ENCODE data around the gene TCEAL3. TPM values are rescaled to one million over a fixed set of nuclear protein-coding genes. Genes with fewer than 3 reads are reported as not detected.

Gene TCEAL3
- total RNA-seq, 1 donor from 2014 or later, result 15.2 TPM

GRCh38 chrX:103584596-103584995 lies 23.2 kb upstream of the TCEAL3 start:
- peak; percentile 91 for FAIRE-seq

DNA sequence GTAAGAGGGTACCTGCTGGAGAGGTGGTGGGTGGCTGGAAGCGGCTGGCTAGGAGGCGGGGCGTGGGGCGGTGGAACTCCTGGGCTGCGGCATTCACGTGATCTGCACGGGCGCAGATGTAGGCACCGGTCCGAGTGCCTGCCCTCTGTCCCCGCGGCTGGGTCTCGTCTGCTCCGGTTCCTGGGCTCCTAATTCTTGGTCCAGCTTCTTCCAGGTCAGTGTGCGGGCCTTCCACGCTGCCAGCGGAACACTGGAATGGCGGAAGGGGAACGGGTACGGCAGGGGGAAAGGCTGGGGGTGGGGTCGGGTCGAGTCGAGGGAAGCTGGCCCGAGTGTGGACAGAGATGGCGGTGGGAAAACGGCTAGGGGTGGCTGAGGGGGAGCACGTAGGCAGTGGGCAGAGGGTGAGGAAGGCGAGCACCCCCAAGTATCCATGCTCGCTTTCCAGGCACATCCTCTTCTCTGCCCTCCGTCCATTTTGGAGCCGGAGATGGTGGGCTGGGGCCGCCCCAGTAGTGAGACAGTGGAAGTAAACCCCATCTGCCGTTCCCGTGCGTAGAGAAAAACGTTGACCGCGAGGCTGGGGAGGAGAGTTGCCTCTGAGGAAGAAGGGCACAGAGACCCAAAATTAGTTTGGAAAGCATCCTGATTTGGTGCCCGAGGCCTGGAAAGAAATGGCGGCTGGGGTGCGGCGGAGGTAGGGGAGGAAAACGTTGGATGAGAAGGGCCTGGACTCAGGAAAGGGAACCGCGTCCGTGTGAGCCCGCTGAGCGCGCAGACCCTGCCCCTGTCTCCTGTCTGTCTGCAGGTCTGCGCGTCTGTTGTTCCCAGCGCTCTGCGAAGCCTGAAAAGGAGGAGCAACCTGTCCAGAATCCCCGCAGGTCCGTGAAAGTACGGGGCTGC lies 22.1 kb upstream of the TCEAL3 start, which contains the start of gene TCEAL4:
TSS of gene TCEAL4 (plus strand) at position 105 of the 903 bp plus-strand sequence. CDS start 1,161 bp downstream, outside the sequence.
- Histone ChIP-seq H3K36me3 (ENCODE audit: insufficient read depth, low read length) (no peaks in the 10 kb centered on the region), H3K27me3 (ENCODE audit: insufficient read depth, low read length) (no peaks in the 10 kb centered on the region), H3K27ac (ENCODE audit: low read depth, low read length) (peak within 1 kb of the TSS; percentile 75), H3K4me3 (ENCODE audit: insufficient read depth, low read depth, low read length) (peak within 1 kb of the TSS; percentile 88), H3K4me2 (ENCODE audit: low read length) (peak within 1 kb of the TSS; percentile 90), H3K9ac (ENCODE audit: low read length) (peak within 1 kb of the TSS; percentile 94), H3K9me3 (ENCODE audit: insufficient read depth, low read depth, low read length) (no peaks in the 10 kb centered on the region), H4K20me1 (ENCODE audit: insufficient read depth, low read length) (no peaks in the 10 kb centered on the region), H2AFZ (ENCODE audit: low read depth, low read length) (peak within 1 kb of the TSS; percentile 75), H3K79me2 (ENCODE audit: insufficient read depth, low read length) (peaks cover 21% of the 10 kb centered on the region), H3K4me1 (ENCODE audit: insufficient read depth, low read length) (peaks cover 2% of the 10 kb centered on the region)
- H3K4me1 Mint-ChIP-seq (ENCODE audit: low read depth, unreplicated experiment), result peaks cover 6% of the 10 kb centered on the region
- DNase-seq (ENCODE audit: low read depth) (no peak), FAIRE-seq (no peak)
- H3K27me3 Mint-ChIP-seq (ENCODE audit: low read depth, unreplicated experiment), result peaks cover 5% of the 10 kb centered on the region
- TF ChIP-seq, protein P1, sequence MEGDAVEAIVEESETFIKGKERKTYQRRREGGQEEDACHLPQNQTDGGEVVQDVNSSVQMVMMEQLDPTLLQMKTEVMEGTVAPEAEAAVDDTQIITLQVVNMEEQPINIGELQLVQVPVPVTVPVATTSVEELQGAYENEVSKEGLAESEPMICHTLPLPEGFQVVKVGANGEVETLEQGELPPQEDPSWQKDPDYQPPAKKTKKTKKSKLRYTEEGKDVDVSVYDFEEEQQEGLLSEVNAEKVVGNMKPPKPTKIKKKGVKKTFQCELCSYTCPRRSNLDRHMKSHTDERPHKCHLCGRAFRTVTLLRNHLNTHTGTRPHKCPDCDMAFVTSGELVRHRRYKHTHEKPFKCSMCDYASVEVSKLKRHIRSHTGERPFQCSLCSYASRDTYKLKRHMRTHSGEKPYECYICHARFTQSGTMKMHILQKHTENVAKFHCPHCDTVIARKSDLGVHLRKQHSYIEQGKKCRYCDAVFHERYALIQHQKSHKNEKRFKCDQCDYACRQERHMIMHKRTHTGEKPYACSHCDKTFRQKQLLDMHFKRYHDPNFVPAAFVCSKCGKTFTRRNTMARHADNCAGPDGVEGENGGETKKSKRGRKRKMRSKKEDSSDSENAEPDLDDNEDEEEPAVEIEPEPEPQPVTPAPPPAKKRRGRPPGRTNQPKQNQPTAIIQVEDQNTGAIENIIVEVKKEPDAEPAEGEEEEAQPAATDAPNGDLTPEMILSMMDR (IDR thresholded peaks at IDR 0.05; ENCODE audit: insufficient read depth, low read depth, low read length), result no peak
- TF ChIP-seq EZH2 (IDR thresholded peaks at IDR 0.05; ENCODE audit: insufficient read depth, low read length), result no peak
- peak within 1 kb of the TSS; percentile 87 for H3K27ac Mint-ChIP-seq (ENCODE audit: unreplicated experiment)
- H3K36me3 Mint-ChIP-seq (ENCODE audit: low read depth, unreplicated experiment), result peaks cover 5% of the 10 kb centered on the region
- peak within 1 kb of the TSS; percentile 94 for H3K4me3 Mint-ChIP-seq (ENCODE audit: unreplicated experiment)
- H3K9me3 Mint-ChIP-seq (ENCODE audit: unreplicated experiment), result peaks cover 5% of the 10 kb centered on the region

More at GRCh38 chrX:103584596-103584995, 23.2 kb upstream of the TCEAL3 start:
- H3K36me3 Mint-ChIP-seq (ENCODE audit: low read depth, unreplicated experiment), result peaks cover 5% of the 10 kb centered on the region
- no peaks in the 10 kb centered on the region for H3K36me3 ChIP-seq (ENCODE audit: insufficient read depth, low read length)
- no peak for DNase-seq (ENCODE audit: low read depth)
- TF ChIP-seq EZH2 (IDR thresholded peaks at IDR 0.05; ENCODE audit: insufficient read depth, low read length), result no peak
- H3K4me3 Mint-ChIP-seq (ENCODE audit: unreplicated experiment), result peak overlapping the region; percentile 4
- peaks cover 2% of the 10 kb centered on the region for H3K4me1 ChIP-seq (ENCODE audit: insufficient read depth, low read length)
- peaks cover 21% of the 10 kb centered on the region for H3K79me2 ChIP-seq (ENCODE audit: insufficient read depth, low read length)
- H4K20me1 ChIP-seq (ENCODE audit: insufficient read depth, low read length), result no peaks in the 10 kb centered on the region
- peak overlapping the region; percentile 88 for H3K4me3 ChIP-seq (ENCODE audit: insufficient read depth, low read depth, low read length)
- H3K9me3 ChIP-seq (ENCODE audit: insufficient read depth, low read depth, low read length), result no peaks in the 10 kb centered on the region
- no peak overlapping the region for H3K9ac ChIP-seq (ENCODE audit: low read length)
- H3K27me3 Mint-ChIP-seq (ENCODE audit: low read depth, unreplicated experiment), result peaks cover 5% of the 10 kb centered on the region
- H3K4me1 Mint-ChIP-seq (ENCODE audit: low read depth, unreplicated experiment), result peaks cover 6% of the 10 kb centered on the region
- H3K27ac ChIP-seq (ENCODE audit: low read depth, low read length), result no peak overlapping the region
- H3K4me2 ChIP-seq (ENCODE audit: low read length), result peak overlapping the region; percentile 90
- peaks cover 6% of the 10 kb centered on the region for H3K9me3 Mint-ChIP-seq (ENCODE audit: unreplicated experiment)
- no peaks in the 10 kb centered on the region for H3K27me3 ChIP-seq (ENCODE audit: insufficient read depth, low read length)
- H3K27ac Mint-ChIP-seq (ENCODE audit: unreplicated experiment), result no peak overlapping the region
- no peak overlapping the region for H2AFZ ChIP-seq (ENCODE audit: low read depth, low read length)

DNA sequence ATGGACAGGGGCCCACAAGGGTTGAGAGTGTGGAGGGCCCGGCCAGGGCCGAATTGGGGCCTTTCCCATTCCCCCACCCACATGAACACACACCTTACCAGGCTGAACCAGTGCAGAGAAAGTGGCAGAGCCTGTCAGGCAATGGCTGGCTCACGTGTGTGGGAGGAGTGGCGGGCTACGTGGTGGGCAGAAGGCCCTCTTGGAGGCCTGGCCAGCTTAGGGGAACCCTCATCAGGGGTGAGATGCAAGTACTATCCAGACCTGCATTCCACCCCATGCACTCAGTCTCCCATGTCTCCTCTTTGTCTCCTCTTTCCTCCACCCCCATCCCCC lies 21.5 kb upstream of the TCEAL3 start:
- Histone ChIP-seq H2AFZ (ENCODE audit: low read depth, low read length) (peak overlapping the region; percentile 75), H3K9ac (ENCODE audit: low read length) (peak overlapping the region; percentile 94)
- H3K27ac Mint-ChIP-seq (ENCODE audit: unreplicated experiment), result peak overlapping the region; percentile 87

More for the DNA sequence above, 21.5 kb upstream of the TCEAL3 start:
- peaks cover 1% of the 10 kb centered on the region for H3K27me3 Mint-ChIP-seq (ENCODE audit: low read depth, unreplicated experiment)
- H4K20me1 ChIP-seq (ENCODE audit: insufficient read depth, low read length), result no peaks in the 10 kb centered on the region
- H3K4me2 ChIP-seq (ENCODE audit: low read length), result peak overlapping the region; percentile 90
- peaks cover 5% of the 10 kb centered on the region for H3K36me3 Mint-ChIP-seq (ENCODE audit: low read depth, unreplicated experiment)
- no peaks in the 10 kb centered on the region for H3K27me3 ChIP-seq (ENCODE audit: insufficient read depth, low read length)
- peak overlapping the region; percentile 75 for H3K27ac ChIP-seq (ENCODE audit: low read depth, low read length)
- no peaks in the 10 kb centered on the region for H3K9me3 ChIP-seq (ENCODE audit: insufficient read depth, low read depth, low read length)
- no peak for DNase-seq (ENCODE audit: low read depth)
- H3K4me3 Mint-ChIP-seq (ENCODE audit: unreplicated experiment), result peak overlapping the region; percentile 94
- no peak for FAIRE-seq
- no peaks in the 10 kb centered on the region for H3K36me3 ChIP-seq (ENCODE audit: insufficient read depth, low read length)
- H3K9me3 Mint-ChIP-seq (ENCODE audit: unreplicated experiment), result peaks cover 5% of the 10 kb centered on the region
- H3K4me1 Mint-ChIP-seq (ENCODE audit: low read depth, unreplicated experiment), result peaks cover 6% of the 10 kb centered on the region
- peak overlapping the region; percentile 88 for H3K4me3 ChIP-seq (ENCODE audit: insufficient read depth, low read depth, low read length)
- H3K4me1 ChIP-seq (ENCODE audit: insufficient read depth, low read length), result peaks cover 2% of the 10 kb centered on the region
- H3K79me2 ChIP-seq (ENCODE audit: insufficient read depth, low read length), result peaks cover 21% of the 10 kb centered on the region
- no peak for TF ChIP-seq EZH2 (IDR thresholded peaks at IDR 0.05; ENCODE audit: insufficient read depth, low read length)
- TF ChIP-seq, protein P1 (IDR thresholded peaks at IDR 0.05; ENCODE audit: insufficient read depth, low read depth, low read length), result no peak
